MCF 10A (cell line): ENCODE data around the gene MAGEA11. TPM values are rescaled to one million over a fixed set of nuclear protein-coding genes. Genes with fewer than 3 reads are reported as not detected.

Experiments used
- BruUV-seq: library from RNA; stranded (reverse); fragments of 400-500 nt; replicated peaks from 2 replicates; lab custom pipeline; 2021; lab: Mats Ljungman, UMichigan
- CTCF ChIA-PET: fragments of 300-600 bp; sonication (Branson Sonifier 250); formaldehyde crosslinking; extraction: SDS; loops from one replicate; lab custom pipeline; 2021; ENCODE audit warnings: antibody characterized with exemption, inconsistent platforms; lab: Yijun Ruan, JAX
- POLR2A ChIA-PET: fragments of 300-600, 350-650 bp; sonication (Branson Sonifier 250); formaldehyde crosslinking; extraction: SDS; loops from one replicate; lab custom pipeline; 2020; ENCODE audit warnings: antibody characterized with exemption, inconsistent platforms; lab: Yijun Ruan, JAX
- DNase-seq: peaks from one replicate; pipeline ENCODE4 v3.0.0-alpha.2; 2018; ENCODE audit not compliant: unreplicated experiment
- H3K27ac Mint-ChIP-seq: one replicate; pipeline ENCODE4 v1.8.0; 2022; ENCODE audit warnings: mild to moderate bottlenecking, low read depth, mixed read lengths; ENCODE audit not compliant: unreplicated experiment
- H3K27me3 Mint-ChIP-seq: one replicate; pipeline ENCODE4 v1.8.0; 2022; ENCODE audit warnings: mixed read lengths; ENCODE audit not compliant: insufficient read depth, unreplicated experiment
- H3K36me3 Mint-ChIP-seq: one replicate; pipeline ENCODE4 v1.8.0; 2022; ENCODE audit warnings: mild to moderate bottlenecking, moderate library complexity, mixed read lengths; ENCODE audit not compliant: insufficient read depth, unreplicated experiment
- H3K4me1 Mint-ChIP-seq: one replicate; pipeline ENCODE4 v1.8.0; 2022; ENCODE audit warnings: mixed read lengths; ENCODE audit not compliant: insufficient read depth, unreplicated experiment
- H3K4me3 Mint-ChIP-seq: one replicate; pipeline ENCODE4 v1.8.0; 2022; ENCODE audit warnings: mild to moderate bottlenecking, moderate library complexity, mixed read lengths; ENCODE audit not compliant: unreplicated experiment
- H3K9me3 Mint-ChIP-seq: one replicate; pipeline ENCODE4 v1.8.0; 2022; ENCODE audit warnings: mixed read lengths; ENCODE audit not compliant: unreplicated experiment
- intact Hi-C: fragments of 100-400 bp; cut with micrococcal nuclease; formaldehyde crosslinking; loops from 2 replicates; pipeline ENCODE4 v1.14.1; 2022
- total RNA-seq: library from RNA; stranded (reverse); gene quantifications from 2 replicates; pipeline ENCODE4 v1.2.3, GENCODE V29; 2022
- TF ChIP-seq, protein P1 (sequence below): fragments of 200-600 bp; IDR thresholded peaks from one replicate; pipeline ENCODE4 v1.8.0; 2022; ENCODE audit warnings: antibody characterized with exemption, mild to moderate bottlenecking; ENCODE audit not compliant: unreplicated experiment

MAGEA11 gene
- total RNA-seq, 1 experiment from 2014 or later: not detected

- H3K27ac Mint-ChIP-seq: no peak overlapping the region
- H3K4me3 Mint-ChIP-seq: no peak overlapping the region
- ChIA-PET POLR2A (no interaction called here), CTCF (no interaction called here)
- no peak for DNase-seq
- no peaks in the 10 kb centered on the region for H3K36me3 Mint-ChIP-seq
- intact Hi-C loops: no loop called here
- H3K27me3 Mint-ChIP-seq: no peaks in the 10 kb centered on the region
- H3K9me3 Mint-ChIP-seq: no peaks in the 10 kb centered on the region
- TF ChIP-seq, protein P1, sequence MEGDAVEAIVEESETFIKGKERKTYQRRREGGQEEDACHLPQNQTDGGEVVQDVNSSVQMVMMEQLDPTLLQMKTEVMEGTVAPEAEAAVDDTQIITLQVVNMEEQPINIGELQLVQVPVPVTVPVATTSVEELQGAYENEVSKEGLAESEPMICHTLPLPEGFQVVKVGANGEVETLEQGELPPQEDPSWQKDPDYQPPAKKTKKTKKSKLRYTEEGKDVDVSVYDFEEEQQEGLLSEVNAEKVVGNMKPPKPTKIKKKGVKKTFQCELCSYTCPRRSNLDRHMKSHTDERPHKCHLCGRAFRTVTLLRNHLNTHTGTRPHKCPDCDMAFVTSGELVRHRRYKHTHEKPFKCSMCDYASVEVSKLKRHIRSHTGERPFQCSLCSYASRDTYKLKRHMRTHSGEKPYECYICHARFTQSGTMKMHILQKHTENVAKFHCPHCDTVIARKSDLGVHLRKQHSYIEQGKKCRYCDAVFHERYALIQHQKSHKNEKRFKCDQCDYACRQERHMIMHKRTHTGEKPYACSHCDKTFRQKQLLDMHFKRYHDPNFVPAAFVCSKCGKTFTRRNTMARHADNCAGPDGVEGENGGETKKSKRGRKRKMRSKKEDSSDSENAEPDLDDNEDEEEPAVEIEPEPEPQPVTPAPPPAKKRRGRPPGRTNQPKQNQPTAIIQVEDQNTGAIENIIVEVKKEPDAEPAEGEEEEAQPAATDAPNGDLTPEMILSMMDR: no peak
- no peaks in the 10 kb centered on the region for H3K4me1 Mint-ChIP-seq
- BruUV-seq: no TSS peak
Observed at GRCh38 chrX:149715468-149715867, 3.6 kb downstream of the MAGEA11 start.

- no TSS peak for BruUV-seq
- POLR2A ChIA-PET: no interaction called here
- no peaks in the 10 kb centered on the region for H3K9me3 Mint-ChIP-seq
- no peaks in the 10 kb centered on the region for H3K4me1 Mint-ChIP-seq
- H3K4me3 Mint-ChIP-seq: no peak overlapping the region
- TF ChIP-seq, protein P1: no peak
- H3K36me3 Mint-ChIP-seq: no peaks in the 10 kb centered on the region
- CTCF ChIA-PET: no interaction called here
- intact Hi-C loops: no loop called here
- H3K27ac Mint-ChIP-seq: no peak overlapping the region
- no peaks in the 10 kb centered on the region for H3K27me3 Mint-ChIP-seq
- no peak for DNase-seq
Observed at GRCh38 chrX:149716632-149717031, 4.8 kb downstream of the MAGEA11 start.

DNA sequence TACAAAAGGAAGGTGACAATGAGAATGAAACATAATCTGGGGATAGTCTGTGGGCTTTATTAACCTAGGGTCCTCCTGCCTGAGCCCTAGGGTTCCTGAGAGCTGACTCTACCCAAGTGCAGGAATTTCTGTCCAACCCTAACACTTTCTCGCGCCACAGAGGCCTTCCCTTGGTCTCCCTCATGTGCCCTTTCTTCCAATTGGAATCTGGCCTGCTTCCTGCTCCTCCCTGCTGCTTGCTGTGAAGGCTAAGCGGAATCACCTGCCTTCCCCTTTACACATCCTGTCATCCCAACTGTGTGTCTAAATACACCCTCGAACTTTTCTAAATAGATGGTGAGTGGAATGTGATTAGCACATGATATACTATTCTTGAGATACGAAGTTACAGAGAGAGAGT, 5.9 kb downstream of the MAGEA11 start:
- H3K4me3 Mint-ChIP-seq: no peak overlapping the region
- TF ChIP-seq, protein P1: no peak
- H3K27ac Mint-ChIP-seq: no peak overlapping the region
- intact Hi-C loops: no loop called here
- no peaks in the 10 kb centered on the region for H3K4me1 Mint-ChIP-seq
- no peaks in the 10 kb centered on the region for H3K9me3 Mint-ChIP-seq
- H3K36me3 Mint-ChIP-seq: no peaks in the 10 kb centered on the region
- CTCF ChIA-PET: no interaction called here
- POLR2A ChIA-PET: no interaction called here
- no TSS peak for BruUV-seq
- no peaks in the 10 kb centered on the region for H3K27me3 Mint-ChIP-seq
- DNase-seq: no peak

GRCh38 chrX:149718757-149719156, 6.9 kb downstream of the MAGEA11 start:
- no peak overlapping the region for H3K27ac Mint-ChIP-seq
- ChIA-PET CTCF (no interaction called here), POLR2A (no interaction called here)
- no peaks in the 10 kb centered on the region for H3K36me3 Mint-ChIP-seq
- TF ChIP-seq, protein P1: no peak
- DNase-seq: no peak
- no peaks in the 10 kb centered on the region for H3K9me3 Mint-ChIP-seq
- no peak overlapping the region for H3K4me3 Mint-ChIP-seq
- no peaks in the 10 kb centered on the region for H3K27me3 Mint-ChIP-seq
- H3K4me1 Mint-ChIP-seq: no peaks in the 10 kb centered on the region
- BruUV-seq: no TSS peak
- intact Hi-C loops: no loop called here
